ENCODE results near the gene DNAH1.

The DNAH1 gene

DNA sequence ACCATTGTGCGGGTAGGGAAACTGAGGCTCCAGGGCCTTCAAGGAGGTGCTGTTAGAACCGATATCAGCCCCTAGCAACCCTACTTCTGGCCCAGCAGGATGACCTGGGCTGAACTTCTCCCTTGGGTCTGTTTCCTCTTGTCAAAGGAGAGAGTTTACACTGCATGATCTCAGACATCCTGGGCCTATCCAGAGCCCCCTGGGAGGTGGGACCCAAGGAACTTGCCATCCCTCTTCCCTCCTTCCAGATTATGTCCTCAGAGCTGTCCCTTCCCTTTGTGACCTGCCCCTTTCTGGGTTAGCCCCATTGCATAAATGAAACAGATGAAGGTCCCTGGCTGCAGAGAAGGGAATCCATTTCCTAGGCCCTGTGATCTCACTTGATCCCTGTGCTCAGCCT, 12.3 kb upstream of the DNAH1 start:
- TF ChIP-seq CTCF (IDR thresholded peaks at IDR 0.05; ENCODE audit: low read depth, low read length, missing control alignments): no peak
- no peak overlapping the region for H3K4me3 ChIP-seq (replicated peaks; ENCODE audit: low read depth, low read length)
- DNase-seq (ENCODE audit: extremely low read depth, low read depth): no peak

DNA sequence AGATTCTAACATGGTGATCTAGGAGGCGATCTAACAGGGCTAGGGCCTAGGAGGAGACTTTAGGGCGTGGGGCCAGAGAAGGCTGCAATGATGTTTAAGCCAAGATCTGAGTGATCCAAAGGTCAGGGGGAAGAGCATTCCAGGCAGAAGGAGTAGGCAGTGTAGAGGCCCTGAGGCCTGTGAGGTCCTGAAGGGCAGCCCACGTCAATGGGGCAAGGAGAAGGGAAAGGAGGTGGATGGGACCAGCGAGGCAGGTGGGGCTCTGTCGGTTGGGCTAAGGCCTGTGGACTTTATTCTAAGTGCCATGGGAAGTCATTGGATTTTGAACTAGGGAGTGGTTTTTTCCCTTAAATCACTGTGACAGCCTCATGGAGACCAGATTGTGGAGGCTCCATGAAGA, 10.2 kb upstream of the DNAH1 start:
- no peak for DNase-seq (ENCODE audit: extremely low read depth, low read depth)
- H3K4me3 ChIP-seq (replicated peaks; ENCODE audit: low read depth, low read length): no peak overlapping the region
- TF ChIP-seq CTCF (IDR thresholded peaks at IDR 0.05; ENCODE audit: low read depth, low read length, missing control alignments): no peak

DNA sequence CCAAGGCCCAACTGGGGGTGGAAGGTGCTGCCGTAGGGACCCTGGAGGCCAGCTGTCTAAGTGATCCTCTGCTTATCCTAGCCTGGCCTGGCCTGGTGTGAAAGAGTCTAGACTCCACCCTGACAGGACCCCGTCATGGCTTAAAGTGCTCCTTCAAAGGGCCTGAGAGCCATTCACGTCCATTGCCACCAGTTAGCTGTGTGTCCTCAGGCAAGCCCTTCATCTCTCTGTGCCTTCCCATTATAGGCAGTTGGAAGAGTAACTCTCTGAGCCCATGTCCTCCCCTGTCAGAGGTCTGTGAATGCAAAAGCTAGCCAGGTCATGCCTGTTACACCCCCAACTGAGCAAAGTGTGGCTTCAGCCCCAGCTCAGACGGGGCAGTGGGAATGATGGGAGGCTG, 9.1 kb upstream of the DNAH1 start:
- TF ChIP-seq CTCF (IDR thresholded peaks at IDR 0.05; ENCODE audit: low read depth, low read length, missing control alignments): no peak
- DNase-seq (ENCODE audit: extremely low read depth, low read depth): no peak
- no peak overlapping the region for H3K4me3 ChIP-seq (replicated peaks; ENCODE audit: low read depth, low read length)

GRCh38 chr3:52308308-52308707, 7.8 kb upstream of the DNAH1 start:
- DNase-seq (ENCODE audit: extremely low read depth, low read depth): no peak
- TF ChIP-seq CTCF (IDR thresholded peaks at IDR 0.05; ENCODE audit: low read depth, low read length, missing control alignments): no peak
- no peak overlapping the region for H3K4me3 ChIP-seq (replicated peaks; ENCODE audit: low read depth, low read length)

- no peak for TF ChIP-seq CTCF (IDR thresholded peaks at IDR 0.05; ENCODE audit: low read depth, low read length, missing control alignments)
- no peak for DNase-seq (ENCODE audit: extremely low read depth, low read depth)
- no peak overlapping the region for H3K4me3 ChIP-seq (replicated peaks; ENCODE audit: low read depth, low read length)
Observed at GRCh38 chr3:52310861-52311575, 5.1 kb upstream of the DNAH1 start.

- no peak for TF ChIP-seq CTCF (IDR thresholded peaks at IDR 0.05; ENCODE audit: low read depth, low read length, missing control alignments)
Observed at GRCh38 chr3:52311576-52312119, 4.5 kb upstream of the DNAH1 start.

More at GRCh38 chr3:52311576-52312119, 4.5 kb upstream of the DNAH1 start:
- DNase-seq (ENCODE audit: extremely low read depth, low read depth): no peak
- H3K4me3 ChIP-seq (replicated peaks; ENCODE audit: low read depth, low read length): no peak overlapping the region
